Neutrophil (primary cell): ENCODE measurements around the gene RIC1.

ENCODE experiments used
- H3K27ac ChIP-seq: fragments of 200-600 bp; sonication (generic); 2 replicates; pipeline ENCODE4 v1.5.1; 2016; ENCODE audit warnings: mild to moderate bottlenecking, moderate library complexity
- H3K27me3 ChIP-seq: fragments of 200-600 bp; sonication (generic); 2 replicates; pipeline ENCODE4 v1.6.0; 2016; ENCODE audit warnings: mild to moderate bottlenecking
- H3K36me3 ChIP-seq: fragments of 200-600 bp; sonication (generic); 2 replicates; pipeline ENCODE4 v1.5.1; 2017
- H3K4me1 ChIP-seq, 2 experiments: fragments of 200-600 bp in 1 of 2; sonication (generic) in 1 of 2; 1 replicate in 1 of 2; 2 replicates in 1 of 2; pipeline versions ENCODE4 v1.5.1 to v1.6.1; 2013 to 2016; ENCODE audit warnings: low read depth in 1 of 2, low read length in 1 of 2, mild to moderate bottlenecking in 1 of 2, moderate library complexity in 1 of 2; ENCODE audit not compliant: control insufficient read depth in 1 of 2, insufficient read depth in 1 of 2
- H3K4me3 ChIP-seq, 2 experiments: fragments of 200-600 bp in 1 of 2; sonication (generic) in 1 of 2; 1 replicate in 1 of 2; 2 replicates in 1 of 2; pipeline ENCODE4 v1.5.1; 2013 to 2016; ENCODE audit warnings: low read depth in 1 of 2, low read length in 1 of 2, mild to moderate bottlenecking in 1 of 2, moderate library complexity in 1 of 2
- H3K9me3 ChIP-seq: fragments of 200-600 bp; sonication (generic); 2 replicates; pipeline ENCODE4 v1.5.1; 2016
- CTCF ChIP-seq: fragments of 200-600 bp; sonication (generic); IDR thresholded peaks from 2 replicates; pipeline ENCODE4 v1.5.1; 2016; ENCODE audit warnings: antibody characterized with exemption

Gene RIC1

GRCh38 chr9:5614192-5614591 is 14.7 kb upstream of the RIC1 start:
- Histone ChIP-seq H3K9me3 (no peaks in the 10 kb centered on the region), H3K4me3 (no peak overlapping the region), H3K4me1 (peaks cover 2 to 11% of the 10 kb centered on the region in 2 experiments), H3K27me3 (no peaks in the 10 kb centered on the region), H3K36me3 (no peaks in the 10 kb centered on the region), H3K27ac (no peak overlapping the region)
- TF ChIP-seq CTCF: no peak

GRCh38 chr9:5614985-5615384 is 13.9 kb upstream of the RIC1 start:
- Histone ChIP-seq H3K4me3 (no peak overlapping the region), H3K36me3 (no peaks in the 10 kb centered on the region), H3K9me3 (no peaks in the 10 kb centered on the region), H3K4me1 (peaks cover 0 to 9% of the 10 kb centered on the region in 2 experiments), H3K27ac (no peak overlapping the region), H3K27me3 (no peaks in the 10 kb centered on the region)
- no peak for TF ChIP-seq CTCF

- no peak for TF ChIP-seq CTCF
- no peaks in the 10 kb centered on the region for H3K27me3 ChIP-seq
- H3K27ac ChIP-seq: no peak overlapping the region
- no peaks in the 10 kb centered on the region for H3K36me3 ChIP-seq
- no peaks in the 10 kb centered on the region for H3K9me3 ChIP-seq
- H3K4me1 ChIP-seq: peaks cover 0 to 9% of the 10 kb centered on the region in 2 experiments
- no peak overlapping the region for H3K4me3 ChIP-seq
These were observed 11.2 kb upstream of the RIC1 start for GRCh38 chr9:5617749-5618148.

- no peak for TF ChIP-seq CTCF
- H3K27me3 ChIP-seq: no peaks in the 10 kb centered on the region
- H3K9me3 ChIP-seq: no peaks in the 10 kb centered on the region
- no peak overlapping the region for H3K4me3 ChIP-seq
- H3K36me3 ChIP-seq: no peaks in the 10 kb centered on the region
- peaks cover 9 to 13% of the 10 kb centered on the region in 2 experiments for H3K4me1 ChIP-seq
- H3K27ac ChIP-seq: no peak overlapping the region
These were observed 8.4 kb upstream of the RIC1 start for GRCh38 chr9:5620494-5620893.

- no peak overlapping the region for H3K4me3 ChIP-seq
These were observed 7.6 kb upstream of the RIC1 start for GRCh38 chr9:5621327-5621726.

More at GRCh38 chr9:5621327-5621726, 7.6 kb upstream of the RIC1 start:
- Histone ChIP-seq H3K4me1 (peaks cover 18 to 21% of the 10 kb centered on the region in 2 experiments), H3K27ac (no peak overlapping the region), H3K36me3 (no peaks in the 10 kb centered on the region), H3K27me3 (no peaks in the 10 kb centered on the region), H3K9me3 (no peaks in the 10 kb centered on the region)
- TF ChIP-seq CTCF: no peak
